HG03469 (cell line): ENCODE results near the gene TRIM27.
"Not testable (repeated sequence)": the region's sequence is repeated elsewhere in the genome, so short reads cannot be mapped to it uniquely, and the experiment has no call there.

Source experiments
- ATAC-seq: cut with Tn5 transposase; IDR thresholded peaks from one replicate; pipeline ENCODE4 v1.9.1; 2021; ENCODE audit warnings: mild to moderate bottlenecking, moderate library complexity, moderate number of reproducible peaks; ENCODE audit not compliant: unreplicated experiment

The TRIM27 gene

GRCh38 chr6:28900577-28901256, 23.1 kb downstream of the TRIM27 start:
- ATAC-seq, result no peak

GRCh38 chr6:28898710-28898965, 25.1 kb downstream of the TRIM27 start:
- ATAC-seq, result no peak

GRCh38 chr6:28897369-28897745, 26.4 kb downstream of the TRIM27 start:
- ATAC-seq, result no peak

GRCh38 chr6:28896505-28897368, 27.0 kb downstream of the TRIM27 start:
- ATAC-seq, result no peak

GRCh38 chr6:28895131-28895812, 28.5 kb downstream of the TRIM27 start:
- ATAC-seq, result peak; percentile 52

- no peak for ATAC-seq
These were observed 30.5 kb downstream of the TRIM27 start for GRCh38 chr6:28893172-28893799.

GRCh38 chr6:28892525-28892924, 31.3 kb downstream of the TRIM27 start:
- ATAC-seq, result no peak

GRCh38 chr6:28887796-28888496, 35.8 kb downstream of the TRIM27 start:
- ATAC-seq, result no peak

GRCh38 chr6:28886079-28886439, 37.7 kb downstream of the TRIM27 start:
- ATAC-seq, result no peak

- ATAC-seq, result no peak
These were observed 39.2 kb downstream of the TRIM27 start for GRCh38 chr6:28884423-28885131.

GRCh38 chr6:28880894-28881780, 42.6 kb downstream of the TRIM27 start:
- no peak for ATAC-seq

GRCh38 chr6:28880519-28880893, 43.3 kb downstream of the TRIM27 start:
- ATAC-seq, result no peak

- no peak for ATAC-seq
These were observed 47.1 kb downstream of the TRIM27 start for GRCh38 chr6:28876710-28877109.

GRCh38 chr6:28875191-28875747, 48.5 kb downstream of the TRIM27 start:
- ATAC-seq, result no peak

- ATAC-seq, result not testable (repeated sequence)
These were observed 51.5 kb downstream of the TRIM27 start for GRCh38 chr6:28872157-28872817.

- no peak for ATAC-seq
These were observed 52.2 kb downstream of the TRIM27 start for GRCh38 chr6:28871335-28872156.

GRCh38 chr6:28868873-28869272, 54.9 kb downstream of the TRIM27 start:
- ATAC-seq, result no peak

GRCh38 chr6:28867086-28867409, 56.7 kb downstream of the TRIM27 start:
- ATAC-seq, result no peak
